ENCODE data around the gene USP22. TPM values are rescaled to one million over a fixed set of nuclear protein-coding genes. Genes with fewer than 3 reads are reported as not detected.

USP22 gene
- total RNA-seq, 4 donors from 2014 or later = 120 to 258 (median 143) TPM

DNA sequence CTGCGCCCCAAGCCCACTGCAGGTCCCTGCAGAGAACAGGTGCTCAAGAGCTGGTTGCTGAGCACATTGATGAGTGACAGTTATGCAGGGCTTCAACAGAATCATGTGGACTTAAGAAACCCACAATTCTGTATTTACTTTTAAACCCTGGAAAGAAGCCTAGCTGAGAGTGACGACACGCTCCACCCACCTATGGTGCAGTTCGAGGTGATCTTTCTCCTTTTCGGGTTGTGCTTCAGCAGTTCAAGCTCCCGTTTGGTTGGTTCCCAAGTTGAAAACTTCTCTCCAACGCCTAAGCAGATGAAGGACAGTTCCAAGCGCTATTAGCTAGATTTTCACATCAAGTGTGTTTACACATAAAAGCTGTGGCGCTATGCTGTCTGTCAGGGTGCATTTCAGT is 23.9 kb downstream of the USP22 start:
- H3K4me3 ChIP-seq = no peak overlapping the region
- TF ChIP-seq, protein P1, sequence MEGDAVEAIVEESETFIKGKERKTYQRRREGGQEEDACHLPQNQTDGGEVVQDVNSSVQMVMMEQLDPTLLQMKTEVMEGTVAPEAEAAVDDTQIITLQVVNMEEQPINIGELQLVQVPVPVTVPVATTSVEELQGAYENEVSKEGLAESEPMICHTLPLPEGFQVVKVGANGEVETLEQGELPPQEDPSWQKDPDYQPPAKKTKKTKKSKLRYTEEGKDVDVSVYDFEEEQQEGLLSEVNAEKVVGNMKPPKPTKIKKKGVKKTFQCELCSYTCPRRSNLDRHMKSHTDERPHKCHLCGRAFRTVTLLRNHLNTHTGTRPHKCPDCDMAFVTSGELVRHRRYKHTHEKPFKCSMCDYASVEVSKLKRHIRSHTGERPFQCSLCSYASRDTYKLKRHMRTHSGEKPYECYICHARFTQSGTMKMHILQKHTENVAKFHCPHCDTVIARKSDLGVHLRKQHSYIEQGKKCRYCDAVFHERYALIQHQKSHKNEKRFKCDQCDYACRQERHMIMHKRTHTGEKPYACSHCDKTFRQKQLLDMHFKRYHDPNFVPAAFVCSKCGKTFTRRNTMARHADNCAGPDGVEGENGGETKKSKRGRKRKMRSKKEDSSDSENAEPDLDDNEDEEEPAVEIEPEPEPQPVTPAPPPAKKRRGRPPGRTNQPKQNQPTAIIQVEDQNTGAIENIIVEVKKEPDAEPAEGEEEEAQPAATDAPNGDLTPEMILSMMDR (IDR thresholded peaks at IDR 0.05 in 4 of 5, conservative IDR thresholded peaks at IDR 0.05 in 1 of 5) = no peak
- no peak for TF ChIP-seq POLR2A (IDR thresholded peaks at IDR 0.05)
- no peak overlapping the region for H3K27ac ChIP-seq
- no peak for ATAC-seq
- intact Hi-C loops (cut with DNase I; ENCODE audit: low total_unique reads) (no loop called here), in situ Hi-C loops (cut with MboI; ENCODE audit: low sequenced_read_pairs in 4 of 4) (no loop called here)
- H3K9me3 ChIP-seq = no peaks in the 10 kb centered on the region
- H3K36me3 ChIP-seq = peaks cover 0 to 73% of the 10 kb centered on the region in 2 donors
- peaks cover 24 to 31% of the 10 kb centered on the region in 2 donors for H3K4me1 ChIP-seq
- H3K27me3 ChIP-seq = no peaks in the 10 kb centered on the region
- no peak for DNase-seq

DNA sequence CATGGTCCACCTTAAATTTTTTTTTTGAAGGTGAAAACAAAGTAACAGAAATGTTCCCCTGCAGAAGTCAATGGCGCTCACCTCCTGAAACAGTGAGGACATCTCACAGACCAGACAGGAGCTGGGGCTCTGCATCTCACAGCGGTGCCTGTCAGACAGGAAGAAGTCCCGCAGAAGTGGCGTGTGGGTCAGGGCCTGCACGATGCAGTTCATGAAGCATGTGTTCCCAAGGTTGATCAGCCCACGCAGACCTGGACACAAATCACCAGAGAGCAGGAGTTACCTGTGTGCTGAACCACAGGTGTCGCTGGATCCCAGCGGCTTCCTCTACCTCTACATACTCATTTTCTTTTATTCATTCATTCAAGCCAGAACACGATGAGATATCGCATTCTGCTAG is 24.9 kb downstream of the USP22 start:
- DNase-seq = no peak
- no peaks in the 10 kb centered on the region for H3K27me3 ChIP-seq
- peaks cover 0 to 81% of the 10 kb centered on the region in 2 donors for H3K36me3 ChIP-seq
- intact Hi-C loops (cut with DNase I; ENCODE audit: low total_unique reads) = no loop called here
- no peak overlapping the region for H3K27ac ChIP-seq
- H3K9me3 ChIP-seq = no peaks in the 10 kb centered on the region
- in situ Hi-C loops (cut with MboI; ENCODE audit: low sequenced_read_pairs in 4 of 4) = no loop called here
- ATAC-seq = no peak
- peaks cover 16 to 30% of the 10 kb centered on the region in 2 donors for H3K4me1 ChIP-seq
- TF ChIP-seq, protein P1 (IDR thresholded peaks at IDR 0.05 in 4 of 5, conservative IDR thresholded peaks at IDR 0.05 in 1 of 5) = no peak
- TF ChIP-seq POLR2A (IDR thresholded peaks at IDR 0.05) = no peak
- H3K4me3 ChIP-seq = no peak overlapping the region

- Histone ChIP-seq H3K4me1 (peaks cover 16 to 27% of the 10 kb centered on the region in 2 donors), H3K36me3 (peaks cover 0 to 87% of the 10 kb centered on the region in 2 donors), H3K4me3 (no peak overlapping the region), H3K27me3 (no peaks in the 10 kb centered on the region), H3K9me3 (no peaks in the 10 kb centered on the region), H3K27ac (no peak overlapping the region)
- DNase-seq = no peak
- TF ChIP-seq, protein P1 (IDR thresholded peaks at IDR 0.05 in 4 of 5, conservative IDR thresholded peaks at IDR 0.05 in 1 of 5) = no peak
- no peak for TF ChIP-seq POLR2A (IDR thresholded peaks at IDR 0.05)
- ATAC-seq = no peak
- in situ Hi-C loops (cut with MboI; ENCODE audit: low sequenced_read_pairs in 4 of 4) = no loop called here
- intact Hi-C loops (cut with DNase I; ENCODE audit: low total_unique reads) = no loop called here
Measured at GRCh38 chr17:21017256-21017655, 25.6 kb downstream of the USP22 start.

- TF ChIP-seq, protein P1 (IDR thresholded peaks at IDR 0.05 in 4 of 5, conservative IDR thresholded peaks at IDR 0.05 in 1 of 5) = no peak
- no peak for TF ChIP-seq POLR2A (IDR thresholded peaks at IDR 0.05)
- Histone ChIP-seq H3K27me3 (no peaks in the 10 kb centered on the region), H3K4me3 (no peak overlapping the region), H3K4me1 (peaks cover 15 to 23% of the 10 kb centered on the region in 2 donors), H3K9me3 (no peaks in the 10 kb centered on the region), H3K27ac (no peak overlapping the region), H3K36me3 (peaks cover 0 to 92% of the 10 kb centered on the region in 2 donors)
- ATAC-seq (no peak), DNase-seq (no peak)
- intact Hi-C loops (cut with DNase I; ENCODE audit: low total_unique reads) = no loop called here
- in situ Hi-C loops (cut with MboI; ENCODE audit: low sequenced_read_pairs in 4 of 4) = no loop called here
Measured at GRCh38 chr17:21016826-21017225, 26.0 kb downstream of the USP22 start.

DNA sequence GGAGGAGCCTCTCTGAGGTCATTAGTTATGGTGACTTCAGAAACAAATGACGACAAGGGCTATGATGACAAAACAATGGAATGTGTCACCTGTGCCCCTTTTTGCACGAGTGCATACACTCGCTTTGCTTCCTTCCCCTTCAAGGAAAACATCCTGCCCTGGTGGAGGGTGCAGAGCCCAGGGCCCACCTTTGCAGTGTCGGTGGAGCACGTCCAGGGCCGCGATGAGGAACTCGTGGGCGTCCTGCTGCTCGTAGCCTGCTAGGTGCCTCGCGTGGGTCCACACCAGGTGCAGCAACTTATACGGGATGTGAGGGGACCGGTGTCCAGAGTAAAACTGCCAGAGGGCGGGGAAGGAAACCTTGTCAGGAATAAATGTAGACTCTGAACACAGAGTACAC is 27.2 kb downstream of the USP22 start:
- ATAC-seq (no peak), DNase-seq (no peak)
- H3K4me1 ChIP-seq = peaks cover 3 to 10% of the 10 kb centered on the region in 2 donors
- H3K36me3 ChIP-seq = peaks cover 0 to 97% of the 10 kb centered on the region in 2 donors
- H3K27ac ChIP-seq = no peak overlapping the region
- TF ChIP-seq, protein P1 (IDR thresholded peaks at IDR 0.05 in 4 of 5, conservative IDR thresholded peaks at IDR 0.05 in 1 of 5) = no peak
- no peak for TF ChIP-seq POLR2A (IDR thresholded peaks at IDR 0.05)
- no peaks in the 10 kb centered on the region for H3K27me3 ChIP-seq
- no peak overlapping the region for H3K4me3 ChIP-seq
- intact Hi-C loops (cut with DNase I; ENCODE audit: low total_unique reads) (no loop called here), in situ Hi-C loops (cut with MboI; ENCODE audit: low sequenced_read_pairs in 4 of 4) (no loop called here)
- H3K9me3 ChIP-seq = no peaks in the 10 kb centered on the region

All from gastrocnemius medialis (tissue), 4 donors.